Spinal cord (tissue), 10 donors: ENCODE measurements around the gene HSD17B11. TPM values are rescaled to one million over a fixed set of nuclear protein-coding genes. Genes with fewer than 3 reads are reported as not detected.
"Not testable (repeated sequence)": the region's sequence is repeated elsewhere in the genome, so short reads cannot be mapped to it uniquely, and the experiment has no call there.

Experiments used
- DNase-seq, 6 donors: peaks; one replicate each; pipeline versions ENCODE4 v3.0.0 to v3.0.0-alpha.2; 2013 to 2015; ENCODE audit warnings: low spot score in 6 of 6, low read depth in 4 of 6
- H3K27ac ChIP-seq: one replicate; pipeline ENCODE4 v1.5.1; 2013; ENCODE audit warnings: low read depth, low read length, control low read depth
- H3K27me3 ChIP-seq: one replicate; pipeline ENCODE4 v1.6.1; 2013; ENCODE audit warnings: low read length; ENCODE audit not compliant: control insufficient read depth, insufficient read depth
- H3K36me3 ChIP-seq: one replicate; pipeline ENCODE4 v1.6.1; 2013; ENCODE audit warnings: low read length; ENCODE audit not compliant: control insufficient read depth, insufficient read depth
- H3K4me1 ChIP-seq: one replicate; pipeline ENCODE4 v1.6.1; 2013; ENCODE audit warnings: low read length; ENCODE audit not compliant: control insufficient read depth, insufficient read depth
- H3K4me3 ChIP-seq: one replicate; pipeline ENCODE4 v1.5.1; 2013; ENCODE audit warnings: low read depth, low read length, control low read depth
- H3K9me3 ChIP-seq: one replicate; pipeline ENCODE4 v1.6.1; 2013; ENCODE audit warnings: low read length; ENCODE audit not compliant: control insufficient read depth, insufficient read depth
- WGBS: methylation state at CpG from one replicate; pipeline ENCODE4 v1.1.5; 2013; ENCODE audit warnings: missing lambda C conversion rate; ENCODE audit not compliant: insufficient coverage; 5-methylcytosine and 5-hydroxymethylcytosine counted together
- polyA plus RNA-seq, 2 donors: library from polyadenylated mRNA; unstranded; fragments of 120-200 nt; gene quantifications; one replicate each; pipeline ENCODE4 v1.2.1, GENCODE V29; 2013; ENCODE audit not compliant: insufficient read length in 2 of 2
- small RNA-seq: library from RNA; depleted of rRNA; stranded (forward); fragments of <200 nt; gene quantifications from one replicate; pipeline ENCODE3, GENCODE V24; 2014; ENCODE audit warnings: low replicate concordance
- total RNA-seq, 2 donors: library from RNA; depleted of rRNA in 1 of 2; stranded (reverse); fragments of 120-200 nt in 1 of 2; fragments of >200 nt in 1 of 2; gene quantifications; one replicate each; pipeline versions ENCODE4 v1.2.3 to v1.2.4, GENCODE V29; 2013 to 2014
- donor health status: healthy.

Gene HSD17B11
- total and polyA plus RNA-seq, 4 donors = 22.8 to 59.5 (median 29.7) TPM

DNA sequence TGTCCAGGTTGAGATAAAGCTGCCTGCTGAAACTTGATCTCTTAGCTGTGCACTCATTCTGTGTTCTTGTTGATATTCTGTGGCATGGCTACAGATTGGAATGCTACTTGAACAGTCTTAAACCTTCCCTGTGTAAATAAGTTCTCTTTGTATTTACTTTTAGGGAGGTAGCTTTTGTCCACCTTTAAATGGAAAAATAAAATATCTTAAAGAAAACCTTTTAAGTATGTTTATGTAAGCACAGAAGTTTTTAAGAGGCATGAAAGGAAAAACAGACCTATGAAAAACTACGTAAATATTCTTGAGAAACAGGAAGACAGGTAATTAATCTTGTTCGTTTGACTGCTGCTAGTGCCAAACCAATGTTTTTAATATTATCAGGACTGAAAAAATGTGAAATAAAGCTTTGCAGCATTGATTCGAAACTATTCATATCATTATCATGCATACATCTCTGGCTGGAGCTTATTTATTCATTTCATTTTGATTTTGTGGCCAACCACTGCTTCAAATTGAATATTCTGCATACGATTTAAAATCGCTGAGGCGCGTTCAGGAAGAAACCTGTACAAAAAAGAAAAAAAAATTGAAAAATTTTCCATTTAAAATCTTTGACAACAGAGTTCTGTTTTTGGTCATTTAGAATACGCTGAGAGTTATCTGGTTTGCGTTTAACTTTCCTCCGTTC is 86.1 kb downstream of the HSD17B11 start:
- no peaks in the 10 kb centered on the region for H3K36me3 ChIP-seq
- no peaks in the 10 kb centered on the region for H3K27me3 ChIP-seq
- WGBS = 80% methylated on average over 1 of the region's 10 CpGs

DNA sequence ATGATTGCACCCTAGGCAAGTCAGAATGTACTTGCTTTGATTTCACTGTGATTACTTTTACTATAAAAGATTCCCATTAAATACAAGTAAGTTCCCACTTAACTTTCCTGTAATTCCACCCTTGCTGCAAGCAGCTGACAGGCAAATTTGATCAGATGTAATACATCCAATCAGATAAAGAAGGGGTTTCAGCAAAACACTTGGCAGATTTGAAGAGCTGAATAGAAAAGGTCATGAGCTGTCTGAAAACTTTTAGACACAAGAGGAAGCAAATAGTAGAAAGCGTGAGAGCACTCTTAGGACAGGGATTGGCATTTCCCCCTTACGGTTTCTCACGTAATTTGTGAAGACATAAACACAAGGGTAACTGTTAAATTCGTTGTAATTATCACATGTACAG is 91.1 kb downstream of the HSD17B11 start:
- H3K4me3 ChIP-seq = no peak overlapping the region
- DNase-seq = peak in 1 of 6 donors; percentile 11
- no peak overlapping the region for H3K27ac ChIP-seq
- no peaks in the 10 kb centered on the region for H3K36me3 ChIP-seq
- H3K9me3 ChIP-seq = no peaks in the 10 kb centered on the region
- no peaks in the 10 kb centered on the region for H3K4me1 ChIP-seq
- WGBS = no CpG with 5 or more reads among the region's 4 CpGs
- H3K27me3 ChIP-seq = no peaks in the 10 kb centered on the region

More for the DNA sequence above, 86.1 kb downstream of the HSD17B11 start:
- Histone ChIP-seq H3K4me3 (no peak overlapping the region), H3K27ac (no peak overlapping the region), H3K9me3 (no peaks in the 10 kb centered on the region), H3K4me1 (no peaks in the 10 kb centered on the region)
- no peak for DNase-seq

DNA sequence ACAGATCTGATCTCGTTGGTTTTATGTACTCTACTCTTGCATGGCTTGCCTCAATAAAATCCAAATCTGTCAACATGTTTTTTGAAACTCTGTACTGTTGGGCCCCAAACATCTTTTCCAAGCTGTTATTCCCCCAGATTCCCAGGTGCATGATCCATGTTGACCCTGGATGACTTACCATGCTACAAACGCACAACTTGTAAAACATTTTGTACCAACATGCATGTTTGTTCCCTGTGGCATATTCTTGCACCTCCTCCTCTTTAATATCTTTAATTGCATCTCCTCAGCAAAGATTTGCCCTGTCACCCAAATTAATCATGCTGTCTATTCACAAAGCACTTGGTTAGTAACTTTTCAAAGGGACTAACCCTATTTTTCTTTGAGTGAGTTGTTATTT is 92.6 kb downstream of the HSD17B11 start:
- 85% methylated on average over 2 of the region's 2 CpGs for WGBS
- no peaks in the 10 kb centered on the region for H3K36me3 ChIP-seq
- no peak overlapping the region for H3K27ac ChIP-seq
- no peaks in the 10 kb centered on the region for H3K27me3 ChIP-seq
- H3K9me3 ChIP-seq = no peaks in the 10 kb centered on the region
- H3K4me1 ChIP-seq = no peaks in the 10 kb centered on the region
- no peak for DNase-seq
- no peak overlapping the region for H3K4me3 ChIP-seq

DNA sequence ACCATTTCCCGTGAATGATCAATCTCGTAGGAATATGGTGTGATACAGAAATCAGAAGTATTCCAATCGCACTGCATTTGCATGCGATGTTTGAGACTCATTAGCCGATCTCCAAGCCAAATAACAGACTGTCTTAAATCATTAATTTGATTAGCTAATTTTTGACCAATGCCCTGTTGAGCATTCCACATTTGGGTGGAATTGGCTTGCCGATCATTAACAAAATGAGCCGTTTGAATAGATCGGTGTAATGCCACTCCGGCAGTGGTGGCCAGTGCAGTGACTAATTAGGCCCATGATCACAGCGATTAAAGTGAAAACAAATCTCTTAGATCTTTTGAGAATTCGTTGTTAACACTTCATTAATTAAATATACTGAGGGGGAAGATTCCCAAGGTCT is 96.1 kb downstream of the HSD17B11 start:
- 70% methylated on average over 3 of the region's 11 CpGs for WGBS
- H3K9me3 ChIP-seq, DNase-seq, H3K4me3 ChIP-seq, H3K36me3 ChIP-seq, H3K27me3 ChIP-seq, H3K4me1 ChIP-seq, H3K27ac ChIP-seq: not testable (repeated sequence)

- not testable (repeated sequence) for H3K36me3 ChIP-seq
Observed at GRCh38 chr4:87293889-87294288, 97.1 kb downstream of the HSD17B11 start.

GRCh38 chr4:87286970-87287369 is 104.0 kb downstream of the HSD17B11 start:
- Histone ChIP-seq H3K27me3 (no peaks in the 10 kb centered on the region), H3K27ac (no peak overlapping the region), H3K36me3 (no peaks in the 10 kb centered on the region), H3K4me1 (no peaks in the 10 kb centered on the region), H3K4me3 (no peak overlapping the region), H3K9me3 (peaks cover 5% of the 10 kb centered on the region)
- no CpG with 5 or more reads among the region's 1 CpG for WGBS
- no peak for DNase-seq

More at GRCh38 chr4:87293889-87294288, 97.1 kb downstream of the HSD17B11 start:
- not testable (repeated sequence) for H3K4me1 ChIP-seq, H3K4me3 ChIP-seq, H3K27ac ChIP-seq, H3K9me3 ChIP-seq, H3K27me3 ChIP-seq, DNase-seq
- no CpG with 5 or more reads among the region's 7 CpGs for WGBS

Small RNAs within 50 kb of the gene (small RNA-seq; reads per million reads assigned to genes)
- gene MIR5705 (not detected), gene RN7SL681P (not detected)

Other genes starting within 250 kb of the HSD17B11 start
- gene KLHL8, start 170.6 kb downstream of the HSD17B11 start, total RNA-seq = 10 to 100 TPM; 13.9 to 36.8 TPM
- 10 to 100 TPM; 15.2 to 18.7 TPM for gene KLHL8, start 170.6 kb downstream of the HSD17B11 start, polyA plus RNA-seq
- 1 to 10 TPM in 1 of 2 donors, under 1 TPM in 1; 0.33 to 1.5 TPM for gene HSD17B13, start 68.3 kb downstream of the HSD17B11 start, total RNA-seq
- 1 to 10 TPM in 1 of 2 donors, under 1 TPM in 1; 0.89 to 1.4 TPM for gene HSD17B13, start 68.3 kb downstream of the HSD17B11 start, polyA plus RNA-seq
- gene NUDT9, start 31.4 kb upstream of the HSD17B11 start, total RNA-seq = 10 to 100 TPM; 21.3 to 21.7 TPM
- gene NUDT9, start 31.4 kb upstream of the HSD17B11 start, polyA plus RNA-seq = 10 to 100 TPM; 40.8 to 44.8 TPM
- gene SPARCL1, start 138.2 kb upstream of the HSD17B11 start, total RNA-seq = 1,000 to 10,000 TPM; 1,228 to 1,361 TPM
- 1,000 to 10,000 TPM; 1,627 to 2,377 TPM for gene SPARCL1, start 138.2 kb upstream of the HSD17B11 start, polyA plus RNA-seq
- gene DSPP, start 217.3 kb upstream of the HSD17B11 start, total RNA-seq = under 1 TPM in 1 of 2 donors, not detected in 1; 0.06 TPM
- gene DSPP, start 217.3 kb upstream of the HSD17B11 start, polyA plus RNA-seq = under 1 TPM; 0.05 to 0.06 TPM